ENCODE results near the gene ZNF319. TPM values are rescaled to one million over a fixed set of nuclear protein-coding genes. Genes with fewer than 3 reads are reported as not detected.

Gene ZNF319
- total RNA-seq, 4 donors from 2014 or later, result 12.1 to 24.0 (median 18.7) TPM

DNA sequence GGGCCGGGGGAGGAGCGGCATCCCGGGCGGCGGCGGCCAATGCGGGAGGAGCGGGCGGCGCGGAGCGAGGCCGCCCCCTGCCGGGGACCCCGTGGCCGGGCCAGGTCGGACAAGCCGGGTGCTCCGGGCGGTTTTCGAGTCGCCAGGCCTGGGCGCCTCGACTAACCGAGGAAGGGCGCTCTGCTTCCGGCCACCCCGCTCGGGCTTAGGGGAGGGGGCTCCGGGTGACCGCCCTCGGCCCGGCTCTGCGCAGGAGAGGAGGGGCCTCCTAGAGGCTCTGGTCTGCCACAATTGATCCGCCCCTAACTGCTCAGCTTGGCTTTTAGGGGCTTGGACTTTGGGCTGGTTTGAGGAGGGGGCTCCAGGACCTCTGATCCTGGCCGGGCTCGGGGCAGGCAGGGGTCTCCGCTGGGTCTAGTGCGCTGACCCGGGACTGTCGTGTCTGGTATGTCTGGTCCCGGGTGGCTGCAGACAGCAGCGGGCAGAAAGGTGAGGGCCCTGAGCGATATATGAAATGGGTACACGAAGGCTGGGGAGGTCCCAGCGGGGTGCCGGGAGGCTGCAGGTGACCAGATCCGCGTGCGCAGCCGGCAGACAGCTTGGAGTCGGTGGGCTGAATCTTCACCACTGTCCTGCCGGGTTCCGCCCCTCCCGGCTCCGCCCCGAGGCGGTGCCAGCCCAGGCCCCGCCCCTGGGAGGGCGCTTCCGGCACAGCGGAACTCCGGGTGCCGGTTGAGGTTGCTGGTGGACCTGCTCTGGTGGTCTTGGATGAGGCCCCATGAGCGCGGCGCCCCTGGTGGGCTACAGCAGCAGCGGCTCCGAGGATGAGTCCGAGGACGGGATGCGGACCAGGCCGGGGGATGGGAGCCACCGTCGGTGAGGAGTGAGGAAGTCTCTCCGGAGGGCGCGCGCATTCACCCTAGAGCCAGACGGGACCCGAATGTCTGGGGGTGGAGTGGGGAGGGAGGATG lies 519 bp upstream of the ZNF319 start, which contains the start of gene USB1:
Gene USB1 (plus strand): TSS at position 702 of the 971 bp plus-strand sequence. CDS start 77 bp downstream, at position 779.
- H3K36me3 ChIP-seq, result peaks cover 10 to 11% of the 10 kb centered on the region in 2 donors
- intact Hi-C loops (cut with DNase I), result loop anchor here (5.0 kb wide), 1 partner anchor 244 kb away; no protein-coding TSS in a partner anchor
- WGBS, 2 donors, result 2 to 5% methylated on average over 4 to 27 of the region's 81 CpGs
- H3K4me1 ChIP-seq, result peaks cover 34 to 49% of the 10 kb centered on the region in 2 donors
- no peaks in the 10 kb centered on the region for H3K27me3 ChIP-seq
- H3K9me3 ChIP-seq, result no peaks in the 10 kb centered on the region
- DNase-seq, result peak; percentile 83 to 84
- H3K4me3 ChIP-seq (replicated peaks in 1 of 3), result peak within 1 kb of the TSS; percentile 40 to 62 (median 47)
- H3K27ac ChIP-seq, result peak within 1 kb of the TSS; percentile 55 to 94 (median 63)
- TF ChIP-seq, protein P1, sequence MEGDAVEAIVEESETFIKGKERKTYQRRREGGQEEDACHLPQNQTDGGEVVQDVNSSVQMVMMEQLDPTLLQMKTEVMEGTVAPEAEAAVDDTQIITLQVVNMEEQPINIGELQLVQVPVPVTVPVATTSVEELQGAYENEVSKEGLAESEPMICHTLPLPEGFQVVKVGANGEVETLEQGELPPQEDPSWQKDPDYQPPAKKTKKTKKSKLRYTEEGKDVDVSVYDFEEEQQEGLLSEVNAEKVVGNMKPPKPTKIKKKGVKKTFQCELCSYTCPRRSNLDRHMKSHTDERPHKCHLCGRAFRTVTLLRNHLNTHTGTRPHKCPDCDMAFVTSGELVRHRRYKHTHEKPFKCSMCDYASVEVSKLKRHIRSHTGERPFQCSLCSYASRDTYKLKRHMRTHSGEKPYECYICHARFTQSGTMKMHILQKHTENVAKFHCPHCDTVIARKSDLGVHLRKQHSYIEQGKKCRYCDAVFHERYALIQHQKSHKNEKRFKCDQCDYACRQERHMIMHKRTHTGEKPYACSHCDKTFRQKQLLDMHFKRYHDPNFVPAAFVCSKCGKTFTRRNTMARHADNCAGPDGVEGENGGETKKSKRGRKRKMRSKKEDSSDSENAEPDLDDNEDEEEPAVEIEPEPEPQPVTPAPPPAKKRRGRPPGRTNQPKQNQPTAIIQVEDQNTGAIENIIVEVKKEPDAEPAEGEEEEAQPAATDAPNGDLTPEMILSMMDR (IDR thresholded peaks at IDR 0.05), result peak; percentile 38 to 90 (median 56)
- TF ChIP-seq POLR2A (IDR thresholded peaks at IDR 0.05), result peak in 1 of 2 donors; percentile 81

DNA sequence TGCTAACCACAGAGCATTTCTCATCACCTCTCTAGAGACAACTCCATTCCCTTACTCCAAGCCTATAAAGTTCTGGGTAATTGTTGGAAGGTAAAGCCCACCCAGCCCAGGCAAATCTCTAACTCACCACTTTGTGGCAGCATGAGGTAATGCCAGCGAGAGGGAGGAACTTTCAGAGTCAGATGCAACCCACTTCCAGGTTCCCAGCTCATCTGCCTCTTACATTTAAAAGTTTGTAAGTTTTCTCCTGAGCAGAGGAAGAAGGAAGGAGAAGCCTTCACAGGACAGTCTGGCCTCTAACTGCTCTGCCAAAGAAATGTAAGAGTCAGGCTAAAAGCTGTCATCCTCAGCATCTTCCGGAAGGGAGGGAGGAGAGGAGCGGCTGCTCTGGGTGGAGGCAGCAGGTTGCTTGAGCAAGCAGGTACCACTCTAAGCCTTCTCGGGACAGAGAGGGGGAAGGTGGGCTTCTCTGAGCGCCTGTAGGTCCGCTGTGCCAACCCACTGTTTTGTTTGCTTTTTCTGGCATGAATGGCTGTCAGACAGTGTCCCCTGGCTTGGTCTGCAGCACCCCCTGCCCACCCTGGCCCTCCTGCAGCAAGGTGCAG lies 1.0 kb downstream of the ZNF319 start:
- H3K27me3 ChIP-seq, result no peaks in the 10 kb centered on the region
- H3K9me3 ChIP-seq, result no peaks in the 10 kb centered on the region
- H3K27ac ChIP-seq, result peak overlapping the region; percentile 57 to 94 (median 66)
- peaks cover 48 to 58% of the 10 kb centered on the region in 2 donors for H3K4me1 ChIP-seq
- TF ChIP-seq POLR2A (IDR thresholded peaks at IDR 0.05), result no peak
- TF ChIP-seq, protein P1 (IDR thresholded peaks at IDR 0.05), result no peak
- H3K4me3 ChIP-seq (replicated peaks in 1 of 3), result peak overlapping the region; percentile 40 to 62 (median 47)
- peak in 1 of 2 donors; percentile 27 for DNase-seq
- 29 to 38% methylated on average over 5 to 6 of the region's 6 CpGs for WGBS, 2 donors
- intact Hi-C loops (cut with DNase I), result loop anchor here (10.0 kb wide), 1 partner anchor 195 kb away; the partner anchor contains the start of gene KIFC3
- peaks cover 10 to 11% of the 10 kb centered on the region in 2 donors for H3K36me3 ChIP-seq

DNA sequence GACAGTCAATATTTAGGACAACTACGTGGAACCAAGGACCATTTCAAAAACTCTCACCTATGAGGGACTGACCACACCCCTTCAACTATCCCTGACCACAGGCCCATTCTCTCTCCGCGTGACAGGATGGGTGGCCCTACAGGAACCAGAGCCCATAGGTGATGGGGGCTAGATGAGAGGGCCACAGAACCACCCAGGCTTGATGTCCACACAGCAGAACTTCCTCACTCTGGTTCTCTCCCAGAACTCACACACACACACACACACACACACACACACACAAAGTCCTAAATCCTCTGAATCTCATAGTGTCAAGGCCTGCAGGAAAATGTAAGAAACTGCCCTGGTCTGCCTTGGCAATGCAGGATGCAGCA lies 1.5 kb downstream of the ZNF319 start:
- TF ChIP-seq, protein P1 (IDR thresholded peaks at IDR 0.05), result no peak
- no peak for DNase-seq
- intact Hi-C loops (cut with DNase I), result loop anchor here (10.0 kb wide), 1 partner anchor 194 kb away; the partner anchor contains the start of gene KIFC3
- Histone ChIP-seq H3K27me3 (no peaks in the 10 kb centered on the region), H3K4me3 (replicated peaks in 1 of 3) (no peak overlapping the region), H3K36me3 (peaks cover 10 to 11% of the 10 kb centered on the region in 2 donors), H3K9me3 (no peaks in the 10 kb centered on the region), H3K4me1 (peaks cover 53 to 63% of the 10 kb centered on the region in 2 donors), H3K27ac (peak overlapping the region in 1 of 3 donors; percentile 91)
- 83 to 96% methylated on average over 3 of the region's 3 CpGs for WGBS, 2 donors

DNA sequence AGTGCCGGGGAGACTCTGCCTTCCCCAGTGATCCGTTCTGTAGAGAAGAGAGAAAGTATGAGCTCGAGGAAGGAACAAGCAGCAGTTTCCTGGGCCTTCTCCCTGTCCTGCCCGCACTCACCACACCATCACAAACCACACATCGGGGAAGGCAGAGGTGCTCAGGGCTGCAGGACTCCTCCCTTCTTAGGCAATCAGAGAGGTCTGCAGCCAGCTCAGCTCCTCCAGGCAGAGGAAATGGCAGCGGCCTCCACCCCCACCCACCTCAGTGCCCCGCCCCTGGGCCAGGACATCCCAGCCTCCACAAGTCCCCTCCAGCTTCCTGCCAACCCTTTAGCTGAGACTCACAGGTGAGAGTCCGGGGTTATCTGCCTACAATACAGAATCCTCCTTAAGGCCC lies 2.0 kb downstream of the ZNF319 start:
- intact Hi-C loops (cut with DNase I), result loop anchor here (10.0 kb wide), 1 partner anchor 194 kb away; the partner anchor contains the start of gene KIFC3
- Histone ChIP-seq H3K27me3 (no peaks in the 10 kb centered on the region), H3K9me3 (no peaks in the 10 kb centered on the region), H3K36me3 (peaks cover 10 to 11% of the 10 kb centered on the region in 2 donors), H3K4me1 (peaks cover 57 to 68% of the 10 kb centered on the region in 2 donors), H3K4me3 (replicated peaks in 1 of 3) (no peak overlapping the region), H3K27ac (peak overlapping the region in 1 of 3 donors; percentile 91)
- TF ChIP-seq, protein P1 (IDR thresholded peaks at IDR 0.05), result no peak
- no peak for DNase-seq
- 80% methylated on average over 1 to 8 of the region's 8 CpGs for WGBS, 2 donors

All from thyroid gland (tissue), 4 donors.